22Rv1 (cell line): ENCODE results near the gene FBRSL1.
A peak's percentile ranks its signal among the peaks of the same experiment; 100 is the strongest.

Source experiments
- H3K27ac ChIP-seq: fragments of 450-650 bp; 2 replicates; pipeline ENCODE4 v1.5.1; 2017
- CTCF ChIP-seq: fragments of 450-650 bp; IDR thresholded peaks from 2 replicates; pipeline ENCODE4 v1.5.1; 2017; ENCODE audit warnings: mild to moderate bottlenecking
- ZFX ChIP-seq: fragments of 450-650 bp; IDR thresholded peaks from 2 replicates; pipeline ENCODE4 v1.6.1; 2017; ENCODE audit warnings: antibody characterized with exemption, borderline replicate concordance

FBRSL1 gene

GRCh38 chr12:132475304-132476037 is 14.5 kb upstream of the FBRSL1 start:
- peak overlapping the region; percentile 60 for H3K27ac ChIP-seq
- TF ChIP-seq CTCF (no peak), ZFX (no peak)

- H3K27ac ChIP-seq = peak overlapping the region; percentile 60
- TF ChIP-seq ZFX (no peak), CTCF (no peak)
Measured at GRCh38 chr12:132476038-132476414, 13.9 kb upstream of the FBRSL1 start.

- no peak for TF ChIP-seq CTCF
- TF ChIP-seq ZFX = no peak
- H3K27ac ChIP-seq = no peak overlapping the region
Measured at GRCh38 chr12:132476421-132476820, 13.5 kb upstream of the FBRSL1 start.

- no peak for TF ChIP-seq CTCF
- H3K27ac ChIP-seq = no peak overlapping the region
Measured at GRCh38 chr12:132477017-132477702, 12.8 kb upstream of the FBRSL1 start.

- no peak overlapping the region for H3K27ac ChIP-seq
Measured at GRCh38 chr12:132477703-132478432, 12.1 kb upstream of the FBRSL1 start.

GRCh38 chr12:132478433-132478803 is 11.5 kb upstream of the FBRSL1 start:
- TF ChIP-seq CTCF (no peak), ZFX (no peak)
- no peak overlapping the region for H3K27ac ChIP-seq

More at GRCh38 chr12:132477703-132478432, 12.1 kb upstream of the FBRSL1 start:
- TF ChIP-seq CTCF (no peak), ZFX (no peak)

- TF ChIP-seq CTCF (no peak), ZFX (no peak)
- no peak overlapping the region for H3K27ac ChIP-seq
Measured at GRCh38 chr12:132478845-132479244, 11.1 kb upstream of the FBRSL1 start.
